Muscle of back (tissue), 11 donors: ENCODE measurements around the gene GADL1. TPM values are rescaled to one million over a fixed set of nuclear protein-coding genes. Genes with fewer than 3 reads are reported as not detected.

ENCODE experiments used
- DNase-seq, 3 donors: peaks; one replicate each; pipeline versions ENCODE4 v3.0.0 to v3.0.0-alpha.2; 2013
- polyA plus RNA-seq, 10 donors: library from polyadenylated mRNA; unstranded; fragments of 120-200 nt; gene quantifications; one replicate each; pipeline ENCODE4 v1.2.1, GENCODE V29; 2013; ENCODE audit not compliant: insufficient read length in 10 of 10

GADL1 gene
- polyA plus RNA-seq, 10 donors = 12.7 to 31.8 (median 24.0) TPM

DNA sequence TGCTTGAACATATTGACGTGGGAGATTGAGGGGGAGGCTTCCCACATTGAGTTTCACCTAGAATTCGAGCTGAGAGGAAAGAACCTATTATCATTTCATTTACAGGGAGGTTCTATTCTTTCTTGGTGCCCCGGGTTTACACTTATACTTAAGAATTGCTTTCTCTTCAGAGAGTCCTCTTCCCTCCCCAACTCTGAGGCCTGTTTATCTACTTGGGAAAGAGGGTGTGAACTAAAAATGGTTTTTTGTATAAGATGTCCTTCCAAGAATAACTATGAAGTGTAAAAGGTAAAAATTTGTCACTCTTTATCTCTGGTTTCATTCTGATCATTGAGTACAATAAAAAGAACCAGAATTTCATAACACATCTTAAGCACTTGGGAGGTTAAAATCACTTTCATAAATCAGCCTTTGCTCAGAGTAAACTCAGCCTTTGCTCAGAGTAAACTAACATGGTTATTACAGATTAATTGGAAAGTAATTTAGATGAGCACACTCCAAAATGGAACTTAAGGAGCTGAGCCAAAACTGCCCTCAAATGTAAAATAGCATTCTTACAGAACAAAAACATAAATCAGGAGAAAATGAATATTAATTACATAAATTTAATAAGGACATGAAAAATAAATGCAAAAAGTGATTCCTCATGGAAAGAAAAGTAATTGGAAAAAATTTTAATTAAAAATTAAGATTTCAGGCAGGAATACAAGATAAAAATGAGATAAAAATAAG lies 75.2 kb downstream of the GADL1 start:
- DNase-seq = no peak

- DNase-seq = no peak
Measured at GRCh38 chr3:30813734-30814133, 80.7 kb downstream of the GADL1 start.

GRCh38 chr3:30811151-30811795 lies 83.2 kb downstream of the GADL1 start:
- peak in 2 of 3 donors; percentile 25 to 32 for DNase-seq

DNA sequence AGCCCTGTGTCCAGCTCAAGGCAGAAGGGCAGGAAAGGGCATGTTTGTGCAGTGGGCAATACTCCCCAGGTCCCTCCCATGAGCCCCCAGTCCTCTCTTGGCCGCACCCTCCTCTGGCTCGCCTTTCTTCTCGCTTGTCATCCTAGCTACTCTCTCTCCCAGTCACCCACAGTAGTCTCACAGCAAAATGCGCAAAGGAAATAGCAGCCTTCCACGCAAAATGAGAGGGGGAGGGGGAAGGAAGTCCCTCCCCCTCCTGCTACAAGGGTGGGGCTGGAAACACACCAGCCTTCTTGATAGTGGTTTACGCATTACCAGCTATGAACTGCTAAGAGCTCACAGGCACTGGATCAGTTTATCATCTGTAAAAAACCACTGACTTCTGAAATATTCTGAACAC lies 83.8 kb downstream of the GADL1 start:
- peak in 2 of 3 donors; percentile 15 to 23 for DNase-seq

DNA sequence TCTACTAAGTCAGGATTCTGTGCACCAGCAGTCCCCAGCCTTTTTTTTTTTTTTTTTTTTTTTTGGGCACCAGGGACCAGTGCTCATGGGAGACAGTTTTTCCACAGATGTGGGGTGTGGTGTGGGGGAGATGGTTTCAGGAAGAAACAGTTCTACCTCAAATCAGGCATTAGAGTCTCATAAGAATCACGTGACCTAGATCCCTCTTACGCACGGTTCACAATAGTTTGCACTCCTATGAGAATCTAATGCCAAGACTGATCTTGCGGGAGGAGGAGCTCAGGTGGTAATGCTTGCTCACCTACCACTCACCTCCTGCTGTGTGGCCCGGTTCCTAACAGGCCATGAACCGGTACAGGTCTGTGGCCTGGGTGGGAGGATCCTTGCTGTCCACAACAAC lies 88.8 kb downstream of the GADL1 start:
- DNase-seq = no peak

DNA sequence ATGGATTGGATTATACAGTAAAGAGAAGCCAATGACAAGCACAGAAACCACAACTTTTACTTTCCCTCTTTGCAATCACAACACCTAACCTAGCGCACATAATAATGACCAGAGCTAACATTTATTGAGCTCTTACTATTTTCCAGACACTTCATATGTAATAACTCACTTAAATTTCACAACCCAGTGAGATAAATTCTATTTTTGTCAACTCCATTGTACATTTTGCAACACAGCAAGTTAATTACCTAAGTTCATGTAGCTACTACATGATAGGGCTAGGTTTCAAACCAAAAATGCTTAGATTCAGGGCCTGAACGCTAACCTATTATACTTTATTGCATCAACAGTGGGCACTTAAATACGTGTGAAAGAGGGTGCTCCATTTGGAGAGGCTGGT lies 89.5 kb downstream of the GADL1 start:
- DNase-seq = no peak

- DNase-seq = no peak
Measured at GRCh38 chr3:30795176-30795575, 99.3 kb downstream of the GADL1 start.

DNA sequence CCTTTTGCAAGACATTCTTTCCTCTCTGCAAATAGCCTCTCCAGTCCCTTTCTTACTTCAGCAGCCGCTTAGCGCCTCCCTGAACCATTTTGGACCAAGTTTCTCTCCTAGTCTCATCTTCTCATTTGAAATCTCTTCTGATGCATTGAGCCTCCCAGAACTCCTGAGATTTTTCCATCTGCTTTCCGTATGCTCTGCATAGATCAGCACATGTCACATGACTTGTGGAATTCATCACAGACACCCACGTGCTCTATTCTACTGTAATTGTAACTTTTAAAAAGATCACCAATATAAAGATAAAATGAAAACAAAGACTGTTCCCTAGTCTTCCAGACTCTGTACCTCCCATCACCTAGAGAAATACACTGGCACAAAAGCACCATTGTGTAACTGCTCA lies 100.7 kb downstream of the GADL1 start:
- no peak for DNase-seq

DNA sequence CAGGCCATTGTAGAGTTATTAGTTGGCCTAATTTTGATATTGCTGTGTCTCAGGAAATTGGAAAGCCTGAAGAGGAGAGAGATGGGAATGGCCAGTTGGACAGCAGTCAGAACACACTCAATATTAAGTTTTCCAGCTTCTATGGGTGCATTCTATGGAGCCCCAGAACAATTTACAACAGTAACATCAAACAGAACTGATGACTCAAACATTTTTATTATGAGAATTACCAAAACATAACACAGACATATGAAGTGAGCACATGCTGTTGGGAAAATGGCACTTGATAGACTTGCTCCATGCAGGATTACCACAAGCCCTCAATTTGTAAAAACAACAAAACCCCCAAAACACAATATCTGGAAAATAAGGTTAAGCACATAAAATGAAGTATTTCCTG lies 104.3 kb downstream of the GADL1 start:
- no peak for DNase-seq

- no peak for DNase-seq
Measured at GRCh38 chr3:30786365-30786764, 108.1 kb downstream of the GADL1 start.

DNA sequence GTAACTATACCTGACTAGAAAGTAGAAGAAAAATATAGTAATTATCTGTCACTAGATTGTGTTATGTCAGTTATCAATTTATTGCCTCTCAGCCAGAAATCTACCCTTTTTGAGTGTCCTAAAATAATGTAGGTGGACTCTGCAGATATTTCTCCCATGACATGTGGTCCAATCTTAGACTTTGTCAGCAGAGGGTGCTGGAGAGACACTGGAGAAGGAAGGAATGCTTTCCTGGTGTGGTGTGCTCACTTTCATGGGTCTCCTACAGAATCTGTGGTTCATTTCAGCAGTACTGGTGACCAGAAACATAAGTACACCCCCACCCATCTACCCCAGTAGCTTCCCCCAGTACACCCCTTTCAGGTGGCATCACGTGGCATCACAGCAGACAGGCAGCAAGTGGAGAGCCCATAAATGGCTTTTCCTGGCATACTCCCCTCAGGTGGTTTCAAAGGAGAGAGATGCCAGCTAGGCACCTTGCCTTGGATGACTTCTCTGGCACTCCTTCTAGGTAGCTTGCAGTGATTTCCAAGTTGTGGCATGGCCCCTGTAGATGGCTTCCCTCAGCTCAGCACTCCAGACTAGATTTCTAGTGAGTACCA lies 114.7 kb downstream of the GADL1 start:
- DNase-seq = no peak

- no peak for DNase-seq
Measured at GRCh38 chr3:30778933-30779332, 115.5 kb downstream of the GADL1 start.

DNA sequence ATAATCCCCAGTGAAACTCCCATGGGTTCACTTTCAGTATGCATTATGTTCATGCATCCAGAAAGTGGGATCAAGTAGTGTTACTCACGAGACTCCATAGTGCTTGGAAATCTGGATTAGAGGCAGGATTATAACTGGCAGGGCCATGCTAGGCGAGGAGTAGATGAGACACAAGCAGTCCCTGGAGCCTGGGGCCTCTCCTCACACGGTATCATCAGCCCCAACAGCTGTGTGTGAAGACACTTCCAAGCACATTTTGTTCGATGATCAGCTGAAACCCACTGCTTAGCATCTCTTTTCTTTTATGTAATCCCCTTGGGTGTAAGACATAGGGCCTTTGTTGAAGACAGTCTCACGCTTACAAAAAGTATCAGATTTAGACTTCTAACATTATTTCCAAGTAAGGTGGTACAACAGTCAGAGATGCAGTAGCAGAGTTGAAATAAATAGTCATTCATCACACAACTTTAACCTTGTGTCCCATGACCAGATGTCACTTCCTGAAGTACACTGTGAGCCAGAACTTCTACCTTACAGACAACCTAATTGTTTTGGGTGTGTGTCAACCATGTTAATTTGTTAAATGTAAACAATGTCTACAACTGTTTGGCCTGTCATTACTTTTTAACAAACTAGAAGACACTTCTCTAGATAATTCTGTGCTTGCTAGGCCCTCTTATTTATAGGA lies 116.9 kb downstream of the GADL1 start:
- DNase-seq = no peak

DNA sequence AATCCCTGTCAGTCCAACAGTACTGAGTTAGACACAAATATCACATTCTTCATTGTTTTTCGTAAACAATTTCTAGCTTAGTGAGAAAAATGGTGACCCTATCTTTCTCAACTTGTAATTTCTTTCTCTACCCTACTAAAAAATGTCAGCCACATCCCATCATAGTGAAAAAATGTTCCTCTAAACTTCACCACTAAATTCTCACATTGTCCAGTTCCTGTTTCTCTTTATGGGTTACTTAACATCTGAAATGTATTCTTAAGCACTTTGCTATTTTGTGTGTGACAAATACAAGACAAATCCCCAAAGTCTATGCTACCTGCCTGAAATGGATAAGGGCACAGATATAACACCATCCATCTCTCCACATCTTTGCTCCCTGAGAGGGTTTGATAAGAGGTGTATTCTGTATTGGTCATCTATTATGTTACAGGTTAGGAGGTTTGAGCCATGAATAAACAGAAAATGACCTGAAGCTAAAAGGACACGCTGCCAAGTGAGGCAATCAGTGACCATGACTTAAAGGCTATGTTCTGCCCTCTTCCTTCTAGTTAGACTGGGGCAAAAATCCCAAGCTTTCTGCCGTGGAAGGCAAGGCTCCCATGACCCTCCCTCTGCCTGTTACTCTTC lies 118.2 kb downstream of the GADL1 start:
- no peak for DNase-seq

DNA sequence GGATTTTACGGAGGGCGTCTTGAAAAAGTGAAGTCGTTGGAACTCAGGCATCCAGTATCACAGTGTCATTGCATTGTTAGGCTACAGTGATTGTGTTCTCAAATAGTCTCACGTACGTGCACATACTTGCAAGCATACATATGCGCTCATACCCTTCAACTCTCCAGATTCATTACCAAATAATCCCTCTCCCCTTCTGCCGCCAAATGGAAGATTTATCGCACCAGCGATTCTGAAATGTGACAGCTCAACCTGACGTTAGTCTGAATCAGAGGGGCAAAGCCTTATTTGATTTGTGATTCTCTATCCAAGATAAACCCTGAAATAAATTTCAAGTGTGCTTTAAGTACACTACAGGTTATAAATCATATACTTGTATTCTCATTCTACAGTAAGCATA lies 119.4 kb downstream of the GADL1 start:
- DNase-seq = peak in 1 of 3 donors; percentile 51

DNA sequence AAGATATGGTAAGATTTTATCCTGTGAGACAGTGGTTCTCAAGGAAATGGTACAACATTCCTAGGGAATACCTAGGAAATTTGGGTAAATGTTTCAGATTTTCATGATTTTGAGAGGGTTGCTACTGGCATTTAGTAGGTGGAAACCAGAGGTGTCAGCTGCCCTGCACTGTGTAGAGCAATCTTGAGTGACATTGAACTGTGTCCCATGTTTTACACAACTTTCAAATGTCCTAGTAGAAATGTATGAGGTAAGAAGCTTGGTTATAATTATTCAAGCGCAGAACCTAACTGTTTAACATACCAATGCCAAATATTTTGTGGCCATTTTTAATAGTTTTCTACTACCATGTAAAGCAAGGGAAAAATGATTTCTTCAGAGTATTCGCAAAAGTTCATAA lies 120.4 kb downstream of the GADL1 start:
- DNase-seq = no peak

DNA sequence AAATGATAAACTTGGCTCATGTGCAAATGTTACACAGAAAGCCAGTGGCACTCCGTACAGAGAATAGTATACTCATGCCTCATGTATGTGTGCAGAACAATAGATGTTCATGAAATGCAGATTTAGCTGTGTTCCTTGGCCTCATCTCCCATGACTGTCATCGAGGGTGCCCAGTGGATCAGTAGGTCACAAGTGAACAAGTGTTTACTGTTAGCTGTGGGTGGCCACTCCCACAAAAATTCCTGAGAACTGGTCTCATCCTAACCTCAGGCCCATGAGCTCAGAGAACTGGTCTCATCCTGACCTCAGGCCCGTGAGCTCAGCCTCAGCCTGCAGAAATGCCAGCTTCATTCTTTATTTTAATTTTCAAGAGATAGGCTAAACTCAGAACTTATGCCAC lies 124.1 kb downstream of the GADL1 start:
- DNase-seq = peak in 2 of 3 donors; percentile 39 to 65

GRCh38 chr3:30768703-30769550 lies 125.5 kb downstream of the GADL1 start:
- peak; percentile 58 to 82 (median 77) for DNase-seq

DNA sequence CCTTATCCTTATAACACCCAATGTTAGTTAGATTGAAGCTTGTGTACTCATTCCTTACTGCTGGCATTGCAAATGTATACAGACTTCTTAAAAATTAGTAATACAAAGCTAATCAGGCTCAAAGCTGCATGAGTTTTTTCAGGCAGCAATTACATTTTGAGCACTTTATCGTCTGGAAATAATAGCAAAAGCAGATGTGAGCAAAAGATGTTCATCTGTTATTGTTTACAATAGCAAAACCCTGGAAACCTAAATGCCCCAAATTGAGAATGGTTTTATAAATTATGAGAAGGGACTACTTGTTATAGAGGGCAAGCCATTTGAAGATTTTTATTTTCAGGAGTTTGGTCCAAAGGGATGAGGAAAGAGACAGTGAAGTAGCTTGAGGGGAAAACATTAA lies 126.4 kb downstream of the GADL1 start:
- DNase-seq = no peak

- DNase-seq = no peak
Measured at GRCh38 chr3:30766522-30766921, 127.9 kb downstream of the GADL1 start.

- no peak for DNase-seq
Measured at GRCh38 chr3:30764891-30765290, 129.6 kb downstream of the GADL1 start.
